Effector memory CD8-positive, alpha-beta T cell (primary cell): ENCODE measurements around the gene SLC9A9.

Source experiments
- ATAC-seq: fragments of 150-1000 bp; cut with Tn5 transposase; replicated peaks from 2 replicates; pipeline ENCODE4 v1.10.0; 2021; ENCODE audit warnings: mild to moderate bottlenecking, moderate library complexity
- DNase-seq, 3 experiments: peaks; one replicate each; pipeline ENCODE4 v3.0.0; 2021
- H3K27ac Mint-ChIP-seq, 2 donors: one replicate each; pipeline ENCODE4 v1.8.0; 2022; ENCODE audit warnings: mild to moderate bottlenecking in 2 of 2, mixed read lengths in 2 of 2, moderate library complexity in 2 of 2
- H3K27me3 Mint-ChIP-seq, 2 donors: one replicate each; pipeline ENCODE4 v1.8.0; 2022; ENCODE audit warnings: mixed read lengths in 2 of 2
- H3K36me3 Mint-ChIP-seq: one replicate; pipeline ENCODE4 v1.8.0; 2022; ENCODE audit warnings: mild to moderate bottlenecking, moderate library complexity, mixed read lengths; ENCODE audit not compliant: insufficient read depth
- H3K4me1 Mint-ChIP-seq, 2 donors: one replicate each; pipeline ENCODE4 v1.8.0; 2022; ENCODE audit warnings: low read depth in 2 of 2, mixed read lengths in 2 of 2
- H3K4me3 Mint-ChIP-seq, 2 donors: one replicate each; pipeline ENCODE4 v1.8.0; 2022; ENCODE audit warnings: mild to moderate bottlenecking in 2 of 2, mixed read lengths in 2 of 2, moderate library complexity in 2 of 2
- H3K9me3 Mint-ChIP-seq, 2 donors: one replicate each; pipeline ENCODE4 v1.8.0; 2022; ENCODE audit warnings: mixed read lengths in 2 of 2

Gene SLC9A9

GRCh38 chr3:143596957-143597642 is 251.2 kb downstream of the SLC9A9 start:
- ATAC-seq (no peak), DNase-seq (no peak)
- H3K4me1 Mint-ChIP-seq, result no peaks in the 10 kb centered on the region
- H3K36me3 Mint-ChIP-seq, result no peaks in the 10 kb centered on the region
- no peak overlapping the region for H3K27ac Mint-ChIP-seq
- H3K27me3 Mint-ChIP-seq, result no peaks in the 10 kb centered on the region
- no peaks in the 10 kb centered on the region for H3K9me3 Mint-ChIP-seq
- no peak overlapping the region for H3K4me3 Mint-ChIP-seq

- ATAC-seq, result no peak
These were observed 252.7 kb downstream of the SLC9A9 start for GRCh38 chr3:143595456-143596077.

GRCh38 chr3:143594206-143594605 is 254.1 kb downstream of the SLC9A9 start:
- H3K4me1 Mint-ChIP-seq, result no peaks in the 10 kb centered on the region
- DNase-seq (no peak), ATAC-seq (no peak)
- H3K4me3 Mint-ChIP-seq, result no peak overlapping the region
- no peaks in the 10 kb centered on the region for H3K9me3 Mint-ChIP-seq
- no peaks in the 10 kb centered on the region for H3K27me3 Mint-ChIP-seq
- no peaks in the 10 kb centered on the region for H3K36me3 Mint-ChIP-seq
- H3K27ac Mint-ChIP-seq, result no peak overlapping the region

More at GRCh38 chr3:143595456-143596077, 252.7 kb downstream of the SLC9A9 start:
- no peaks in the 10 kb centered on the region for H3K27me3 Mint-ChIP-seq
- no peak overlapping the region for H3K4me3 Mint-ChIP-seq
- no peaks in the 10 kb centered on the region for H3K36me3 Mint-ChIP-seq
- no peaks in the 10 kb centered on the region for H3K4me1 Mint-ChIP-seq
- H3K27ac Mint-ChIP-seq, result no peak overlapping the region
- DNase-seq, result no peak
- no peaks in the 10 kb centered on the region for H3K9me3 Mint-ChIP-seq

GRCh38 chr3:143590660-143591059 is 257.6 kb downstream of the SLC9A9 start:
- Mint-ChIP-seq H3K9me3 (no peaks in the 10 kb centered on the region), H3K27me3 (no peaks in the 10 kb centered on the region), H3K4me3 (no peak overlapping the region), H3K27ac (no peak overlapping the region), H3K4me1 (no peaks in the 10 kb centered on the region), H3K36me3 (no peaks in the 10 kb centered on the region)
- ATAC-seq (no peak), DNase-seq (no peak)

GRCh38 chr3:143586576-143586975 is 261.7 kb downstream of the SLC9A9 start:
- H3K36me3 Mint-ChIP-seq, result peaks cover 6% of the 10 kb centered on the region

GRCh38 chr3:143585720-143586456 is 262.4 kb downstream of the SLC9A9 start:
- H3K4me3 Mint-ChIP-seq, result no peak overlapping the region
- H3K36me3 Mint-ChIP-seq, result peaks cover 6% of the 10 kb centered on the region
- DNase-seq (no peak), ATAC-seq (no peak)
- no peak overlapping the region for H3K27ac Mint-ChIP-seq
- no peaks in the 10 kb centered on the region for H3K9me3 Mint-ChIP-seq
- H3K27me3 Mint-ChIP-seq, result no peaks in the 10 kb centered on the region
- H3K4me1 Mint-ChIP-seq, result peaks cover 0 to 3% of the 10 kb centered on the region in 2 donors

More at GRCh38 chr3:143586576-143586975, 261.7 kb downstream of the SLC9A9 start:
- DNase-seq (no peak), ATAC-seq (no peak)
- Mint-ChIP-seq H3K4me1 (peaks cover 0 to 3% of the 10 kb centered on the region in 2 donors), H3K27ac (no peak overlapping the region), H3K27me3 (no peaks in the 10 kb centered on the region), H3K4me3 (no peak overlapping the region), H3K9me3 (no peaks in the 10 kb centered on the region)

GRCh38 chr3:143584474-143584873 is 263.8 kb downstream of the SLC9A9 start:
- H3K4me1 Mint-ChIP-seq, result peaks cover 0 to 3% of the 10 kb centered on the region in 2 donors
- H3K9me3 Mint-ChIP-seq, result no peaks in the 10 kb centered on the region
- ATAC-seq (no peak), DNase-seq (no peak)
- H3K27me3 Mint-ChIP-seq, result no peaks in the 10 kb centered on the region
- H3K4me3 Mint-ChIP-seq, result no peak overlapping the region
- H3K36me3 Mint-ChIP-seq, result peaks cover 6% of the 10 kb centered on the region
- no peak overlapping the region for H3K27ac Mint-ChIP-seq

- no peaks in the 10 kb centered on the region for H3K27me3 Mint-ChIP-seq
- H3K27ac Mint-ChIP-seq, result peak overlapping the region; percentile 11 to 71
- no peak for ATAC-seq
- no peaks in the 10 kb centered on the region for H3K9me3 Mint-ChIP-seq
- peaks cover 6% of the 10 kb centered on the region for H3K36me3 Mint-ChIP-seq
- no peak overlapping the region for H3K4me3 Mint-ChIP-seq
- DNase-seq, result no peak
- H3K4me1 Mint-ChIP-seq, result peaks cover 0 to 3% of the 10 kb centered on the region in 2 donors
These were observed 266.1 kb downstream of the SLC9A9 start for GRCh38 chr3:143581972-143582722.

- Mint-ChIP-seq H3K27ac (no peak overlapping the region), H3K27me3 (no peaks in the 10 kb centered on the region), H3K36me3 (peaks cover 6% of the 10 kb centered on the region), H3K4me1 (no peaks in the 10 kb centered on the region), H3K9me3 (no peaks in the 10 kb centered on the region), H3K4me3 (no peak overlapping the region)
- no peak for DNase-seq
- ATAC-seq, result no peak
These were observed 269.3 kb downstream of the SLC9A9 start for GRCh38 chr3:143578810-143579435.

- ATAC-seq (no peak), DNase-seq (no peak)
- Mint-ChIP-seq H3K9me3 (no peaks in the 10 kb centered on the region), H3K36me3 (no peaks in the 10 kb centered on the region), H3K27me3 (no peaks in the 10 kb centered on the region), H3K4me3 (no peak overlapping the region), H3K4me1 (no peaks in the 10 kb centered on the region), H3K27ac (no peak overlapping the region)
These were observed 271.5 kb downstream of the SLC9A9 start for GRCh38 chr3:143576568-143577270.

GRCh38 chr3:143574933-143575332 is 273.3 kb downstream of the SLC9A9 start:
- no peaks in the 10 kb centered on the region for H3K4me1 Mint-ChIP-seq
- H3K9me3 Mint-ChIP-seq, result no peaks in the 10 kb centered on the region
- no peak for ATAC-seq
- no peak overlapping the region for H3K27ac Mint-ChIP-seq
- H3K4me3 Mint-ChIP-seq, result no peak overlapping the region
- no peaks in the 10 kb centered on the region for H3K27me3 Mint-ChIP-seq
- no peak for DNase-seq
- H3K36me3 Mint-ChIP-seq, result no peaks in the 10 kb centered on the region

- no peaks in the 10 kb centered on the region for H3K27me3 Mint-ChIP-seq
- ATAC-seq (no peak), DNase-seq (no peak)
- H3K4me3 Mint-ChIP-seq, result no peak overlapping the region
- H3K9me3 Mint-ChIP-seq, result no peaks in the 10 kb centered on the region
- H3K4me1 Mint-ChIP-seq, result no peaks in the 10 kb centered on the region
- H3K27ac Mint-ChIP-seq, result no peak overlapping the region
- no peaks in the 10 kb centered on the region for H3K36me3 Mint-ChIP-seq
These were observed 274.5 kb downstream of the SLC9A9 start for GRCh38 chr3:143573610-143574303.
